Iris pigment epithelial cell (primary cell): ENCODE data around the gene EI24.

Source experiments
- DNase-seq: peaks from one replicate; pipeline ENCODE4 v3.0.0-alpha.2; 2011; ENCODE audit warnings: low read depth

Gene EI24

GRCh38 chr11:125627236-125627910 is 58.1 kb downstream of the EI24 start:
- peak; percentile 14 for DNase-seq
